PC-3 (cell line): ENCODE results near the gene MRFAP1. TPM values are rescaled to one million over a fixed set of nuclear protein-coding genes. Genes with fewer than 3 reads are reported as not detected.
"Not testable (repeated sequence)": the region's sequence is repeated elsewhere in the genome, so short reads cannot be mapped to it uniquely, and the experiment has no call there.

Source experiments
- ATAC-seq: fragments of 200-7000 bp; cut with Tn5 transposase; 2 replicates; pipeline ENCODE4 v1.9.1; 2020; ENCODE audit warnings: mild to moderate bottlenecking, moderate library complexity
- BruUV-seq: library from RNA; stranded (reverse); fragments of 400-500 nt; replicated peaks from 2 replicates; lab custom pipeline; 2021; lab: Mats Ljungman, UMichigan
- CTCF ChIA-PET: fragments of 300-600 bp; sonication (Branson Sonifier 250); formaldehyde crosslinking; loops from one replicate; lab custom pipeline; 2022; ENCODE audit warnings: antibody characterized with exemption; lab: Charles Lee
- POLR2A ChIA-PET: fragments of 300-600 bp; sonication (Branson Sonifier 250); formaldehyde crosslinking; loops from one replicate; lab custom pipeline; 2022; ENCODE audit warnings: antibody characterized with exemption; ENCODE audit not compliant: unreplicated experiment; lab: Charles Lee
- DNase-seq: peaks from one replicate; pipeline ENCODE4 v3.0.0-alpha.2; 2015
- H2AFZ ChIP-seq: fragments of 300-600 bp; sonication (generic); 2 replicates; pipeline ENCODE4 v1.6.0; 2016; ENCODE audit warnings: antibody characterized with exemption, low read length
- H3F3A ChIP-seq: fragments of 300-600 bp; sonication (generic); one replicate; pipeline ENCODE4 v1.6.0; 2017; ENCODE audit warnings: antibody characterized with exemption, low read length, control low read depth, mild to moderate bottlenecking; ENCODE audit not compliant: unreplicated experiment
- H3K27ac ChIP-seq: fragments of 300-600 bp; sonication (generic); 2 replicates; pipeline ENCODE4 v1.5.1; 2016; ENCODE audit warnings: mild to moderate bottlenecking, low read length
- H3K27me3 ChIP-seq: fragments of 300-600 bp; sonication (generic); 2 replicates; pipeline ENCODE4 v1.6.1; 2016; ENCODE audit warnings: low read length, mixed read lengths
- H3K36me3 ChIP-seq: fragments of 300-600 bp; sonication (generic); 2 replicates; pipeline ENCODE4 v1.6.1; 2016; ENCODE audit warnings: low read depth, mixed run types, low read length, mixed read lengths
- H3K4me1 ChIP-seq: fragments of 300-600 bp; sonication (generic); 2 replicates; pipeline ENCODE4 v1.5.1; 2016; ENCODE audit warnings: low read length; ENCODE audit not compliant: insufficient read depth
- H3K4me2 ChIP-seq: fragments of 300-600 bp; sonication (generic); 2 replicates; pipeline ENCODE4 v1.6.0; 2016; ENCODE audit warnings: low read length
- H3K4me3 ChIP-seq: fragments of 300-600 bp; sonication (generic); 2 replicates; pipeline ENCODE4 v1.5.1; 2016; ENCODE audit warnings: mild to moderate bottlenecking, low read length, mixed read lengths
- H3K79me2 ChIP-seq: fragments of 300-600 bp; sonication (generic); 2 replicates; pipeline ENCODE4 v1.6.1; 2017; ENCODE audit warnings: low read length, mixed read lengths
- H3K9ac ChIP-seq: fragments of 300-600 bp; sonication (generic); 2 replicates; pipeline ENCODE4 v1.6.0; 2016; ENCODE audit warnings: mild to moderate bottlenecking, low read length
- H3K9me2 ChIP-seq: fragments of 300-600 bp; sonication (generic); replicated peaks from 2 replicates; pipeline ENCODE4 v1.6.1; 2016; ENCODE audit warnings: mixed run types, low read length, mixed read lengths
- H3K9me3 ChIP-seq: fragments of 300-600 bp; sonication (generic); 2 replicates; pipeline ENCODE4 v1.6.1; 2016; ENCODE audit warnings: low read length, mixed read lengths
- H4K20me1 ChIP-seq: fragments of 300-600 bp; sonication (generic); 2 replicates; pipeline ENCODE4 v1.6.1; 2016; ENCODE audit warnings: low read length, mixed read lengths
- CTCF ChIP-seq: fragments of 300-600 bp; sonication (generic); conservative IDR thresholded peaks from 2 replicates; pipeline ENCODE4 v1.5.1; 2017; ENCODE audit warnings: antibody characterized with exemption, low read depth, mild to moderate bottlenecking, low read length
- EZH2 ChIP-seq: fragments of 300-600 bp; sonication (generic); IDR thresholded peaks from one replicate; pipeline ENCODE4 v1.6.1; 2017; ENCODE audit warnings: antibody characterized with exemption, mild to moderate bottlenecking, low read length; ENCODE audit not compliant: unreplicated experiment
- EZH2phosphoT487 ChIP-seq: fragments of 300-600 bp; sonication (generic); IDR thresholded peaks from 2 replicates; pipeline ENCODE4 v1.6.1; 2018; ENCODE audit warnings: mild to moderate bottlenecking, antibody characterized with exemption, low read length, borderline replicate concordance
- intact Hi-C: fragments of 100-400 bp; cut with micrococcal nuclease; formaldehyde crosslinking; loops from 2 replicates; pipeline ENCODE4 v1.9.0; 2023
- total RNA-seq: library from RNA; depleted of rRNA; stranded (reverse); fragments of >200 nt; gene quantifications from 2 replicates; pipeline ENCODE4 v1.2.3, GENCODE V29; 2014

MRFAP1 gene
- total RNA-seq, 1 experiment from 2014 or later = 122 TPM

- no peak overlapping the region for H3K9ac ChIP-seq
- no peak overlapping the region for H3K4me2 ChIP-seq
- no TSS peak for BruUV-seq
- intact Hi-C loops = no loop called here
- TF ChIP-seq EZH2 = no peak
- no peak for TF ChIP-seq CTCF
- no peak for TF ChIP-seq EZH2phosphoT487
- ATAC-seq (no peak), DNase-seq (no peak)
- H4K20me1 ChIP-seq = no peaks in the 10 kb centered on the region
- no peak overlapping the region for H2AFZ ChIP-seq
- ChIA-PET POLR2A (no interaction called here), CTCF (no interaction called here)
- no peak overlapping the region for H3K4me3 ChIP-seq
- no peaks in the 10 kb centered on the region for H3K36me3 ChIP-seq
- no peaks in the 10 kb centered on the region for H3K27me3 ChIP-seq
- no peaks in the 10 kb centered on the region for H3K79me2 ChIP-seq
- no peak overlapping the region for H3K27ac ChIP-seq
- no peaks in the 10 kb centered on the region for H3K9me3 ChIP-seq
- H3K9me2 ChIP-seq = no peaks in the 10 kb centered on the region
- no peaks in the 10 kb centered on the region for H3F3A ChIP-seq
- H3K4me1 ChIP-seq = no peaks in the 10 kb centered on the region
These were observed 15.2 kb upstream of the MRFAP1 start for GRCh38 chr4:6625256-6625655.

- H4K20me1 ChIP-seq = no peaks in the 10 kb centered on the region
- TF ChIP-seq EZH2 (no peak), EZH2phosphoT487 (no peak), CTCF (no peak)
- H3K4me2 ChIP-seq = no peak overlapping the region
- no peak overlapping the region for H3K27ac ChIP-seq
- no TSS peak for BruUV-seq
- CTCF ChIA-PET = no interaction called here
- no peaks in the 10 kb centered on the region for H3F3A ChIP-seq
- no peaks in the 10 kb centered on the region for H3K9me3 ChIP-seq
- POLR2A ChIA-PET = no interaction called here
- no peak overlapping the region for H3K4me3 ChIP-seq
- H2AFZ ChIP-seq = no peak overlapping the region
- no peaks in the 10 kb centered on the region for H3K4me1 ChIP-seq
- no peak overlapping the region for H3K9ac ChIP-seq
- intact Hi-C loops = no loop called here
- DNase-seq (no peak), ATAC-seq (no peak)
- H3K9me2 ChIP-seq = no peaks in the 10 kb centered on the region
- H3K27me3 ChIP-seq = no peaks in the 10 kb centered on the region
- no peaks in the 10 kb centered on the region for H3K36me3 ChIP-seq
- H3K79me2 ChIP-seq = no peaks in the 10 kb centered on the region
These were observed 14.4 kb upstream of the MRFAP1 start for GRCh38 chr4:6626066-6626465.

- intact Hi-C loops = no loop called here
- no peaks in the 10 kb centered on the region for H3K79me2 ChIP-seq
- no peaks in the 10 kb centered on the region for H3K36me3 ChIP-seq
- no peak overlapping the region for H3K9ac ChIP-seq
- H4K20me1 ChIP-seq = no peaks in the 10 kb centered on the region
- H3K4me1 ChIP-seq = no peaks in the 10 kb centered on the region
- H3K4me3 ChIP-seq = no peak overlapping the region
- no peak overlapping the region for H3K4me2 ChIP-seq
- ChIA-PET POLR2A (no interaction called here), CTCF (no interaction called here)
- H3F3A ChIP-seq = no peaks in the 10 kb centered on the region
- no peaks in the 10 kb centered on the region for H3K9me2 ChIP-seq
- H2AFZ ChIP-seq = no peak overlapping the region
- no peaks in the 10 kb centered on the region for H3K27me3 ChIP-seq
- ATAC-seq = no peak
- no peaks in the 10 kb centered on the region for H3K9me3 ChIP-seq
- DNase-seq = no peak
- H3K27ac ChIP-seq = no peak overlapping the region
- no TSS peak for BruUV-seq
- no peak for TF ChIP-seq EZH2phosphoT487
- TF ChIP-seq CTCF = no peak
- no peak for TF ChIP-seq EZH2
These were observed 12.7 kb upstream of the MRFAP1 start for GRCh38 chr4:6627832-6628231.

- H3K36me3 ChIP-seq, H3K79me2 ChIP-seq, BruUV-seq, H3K4me3 ChIP-seq, H4K20me1 ChIP-seq, H3K27ac ChIP-seq, H2AFZ ChIP-seq, CTCF ChIA-PET, POLR2A ChIA-PET, H3K9me3 ChIP-seq, ATAC-seq, intact Hi-C loops, H3K9ac ChIP-seq, H3F3A ChIP-seq, H3K4me1 ChIP-seq, DNase-seq, H3K4me2 ChIP-seq, H3K9me2 ChIP-seq, H3K27me3 ChIP-seq: not testable (repeated sequence)
These were observed 12.0 kb upstream of the MRFAP1 start for GRCh38 chr4:6628484-6628883.
